Left ventricle myocardium inferior (tissue), 1 donor: Measurements from ENCODE around the gene C7orf57. TPM values are rescaled to one million over a fixed set of nuclear protein-coding genes. Genes with fewer than 3 reads are reported as not detected.
A peak's percentile ranks its signal among the peaks of the same experiment; 100 is the strongest.

ENCODE experiments used
- DNase-seq: peaks from one replicate; pipeline ENCODE4 v3.0.0-alpha.2; 2020
- H3K27ac ChIP-seq: fragments of 200-600 bp; replicated peaks from 2 replicates; pipeline ENCODE4 v1.8.0; 2021
- H3K27me3 ChIP-seq: fragments of 200-600 bp; 2 replicates; pipeline ENCODE4 v1.8.0; 2021; ENCODE audit warnings: low read depth
- H3K36me3 ChIP-seq: fragments of 200-600 bp; 2 replicates; pipeline ENCODE4 v1.8.0; 2021
- H3K4me1 ChIP-seq: fragments of 200-600 bp; 2 replicates; pipeline ENCODE4 v1.8.0; 2021
- H3K4me3 ChIP-seq: fragments of 200-600 bp; 2 replicates; pipeline ENCODE4 v1.8.0; 2021; ENCODE audit warnings: mild to moderate bottlenecking, moderate library complexity
- H3K9me3 ChIP-seq: fragments of 200-600 bp; replicated peaks from 2 replicates; pipeline ENCODE4 v1.8.0; 2021
- CTCF ChIP-seq: fragments of 200-600 bp; IDR thresholded peaks from 2 replicates; pipeline ENCODE4 v1.8.0; 2021; ENCODE audit warnings: antibody characterized with exemption, mild to moderate bottlenecking, borderline replicate concordance
- intact Hi-C: fragments of 100-400 bp; cut with micrococcal nuclease; formaldehyde crosslinking; loops from one replicate; pipeline ENCODE4 v1.11.0; 2022
- total RNA-seq: library from RNA; stranded (reverse); fragmentation: NEBNext Ultra II Directional; extraction: Animal tissue kit (Norgen Biotek cat#: 25700); gene quantifications from one replicate; pipeline ENCODE4 v1.2.1, GENCODE V29; 2021
- donor health status: DM: no; HTN: yes; CAD: no; lungs with severe emphysema.

Gene C7orf57
- total RNA-seq, 1 donor from 2014 or later: not detected

- no peak for TF ChIP-seq CTCF
- H3K4me3 ChIP-seq: no peak overlapping the region
- H3K4me1 ChIP-seq: peaks cover 64% of the 10 kb centered on the region
- intact Hi-C loops: no loop called here
- H3K27ac ChIP-seq: peak overlapping the region; percentile 53
- no peaks in the 10 kb centered on the region for H3K36me3 ChIP-seq
- no peak for DNase-seq
- no peaks in the 10 kb centered on the region for H3K27me3 ChIP-seq
- no peaks in the 10 kb centered on the region for H3K9me3 ChIP-seq
Measured at GRCh38 chr7:48085433-48085791, 50.1 kb downstream of the C7orf57 start.

- Histone ChIP-seq H3K27ac (no peak overlapping the region), H3K27me3 (no peaks in the 10 kb centered on the region), H3K4me3 (no peak overlapping the region), H3K36me3 (no peaks in the 10 kb centered on the region), H3K9me3 (no peaks in the 10 kb centered on the region), H3K4me1 (peaks cover 69% of the 10 kb centered on the region)
- intact Hi-C loops: no loop called here
- TF ChIP-seq CTCF: no peak
- DNase-seq: no peak
Measured at GRCh38 chr7:48085942-48086341, 50.6 kb downstream of the C7orf57 start.

- peaks cover 13% of the 10 kb centered on the region for H3K36me3 ChIP-seq
- H3K4me3 ChIP-seq: peak overlapping the region; percentile 89
- H3K27me3 ChIP-seq: no peaks in the 10 kb centered on the region
- H3K27ac ChIP-seq: peak overlapping the region; percentile 99
- TF ChIP-seq CTCF: no peak
- DNase-seq: no peak
- intact Hi-C loops: no loop called here
- peaks cover 69% of the 10 kb centered on the region for H3K4me1 ChIP-seq
- no peaks in the 10 kb centered on the region for H3K9me3 ChIP-seq
Measured at GRCh38 chr7:48087349-48087748, 52.0 kb downstream of the C7orf57 start.

- H3K4me3 ChIP-seq: peak overlapping the region; percentile 89
- peaks cover 24% of the 10 kb centered on the region for H3K36me3 ChIP-seq
- intact Hi-C loops: no loop called here
- peak overlapping the region; percentile 99 for H3K27ac ChIP-seq
- peak; percentile 88 for DNase-seq
- peaks cover 60% of the 10 kb centered on the region for H3K4me1 ChIP-seq
- no peak for TF ChIP-seq CTCF
- H3K9me3 ChIP-seq: no peaks in the 10 kb centered on the region
- no peaks in the 10 kb centered on the region for H3K27me3 ChIP-seq
Measured at GRCh38 chr7:48088559-48089045, 53.3 kb downstream of the C7orf57 start.

GRCh38 chr7:48089046-48090003 lies 54.0 kb downstream of the C7orf57 start, which contains the start of gene UPP1:
Gene UPP1 (plus strand): TSS chr7:48089265. CDS start chr7:48094784, 5,519 bp downstream.
- H3K27me3 ChIP-seq: no peaks in the 10 kb centered on the region
- peak within 1 kb of the TSS; percentile 89 for H3K4me3 ChIP-seq
- H3K9me3 ChIP-seq: no peaks in the 10 kb centered on the region
- H3K4me1 ChIP-seq: peaks cover 55% of the 10 kb centered on the region
- peak; percentile 96 for DNase-seq
- peak within 1 kb of the TSS; percentile 99 for H3K27ac ChIP-seq
- no peak for TF ChIP-seq CTCF
- peaks cover 31% of the 10 kb centered on the region for H3K36me3 ChIP-seq
- intact Hi-C loops: no loop called here
